HL-60 (cell line): ENCODE data around the gene PER1.

ENCODE experiments used
- DNase-seq, 2 experiments: peaks; one replicate each; pipeline ENCODE4 v3.0.0-alpha.2; 2010 to 2020; ENCODE audit warnings: low read depth in 1 of 2, low spot score in 1 of 2
- H3K27ac ChIP-seq: fragments of 250-450 bp; sonication (Bioruptor Pico); replicated peaks from 2 replicates; pipeline ENCODE4 v1.5.1; 2020; ENCODE audit warnings: mild to moderate bottlenecking, moderate library complexity
- H3K27me3 ChIP-seq: fragments of 250-450 bp; sonication (Bioruptor Pico); 2 replicates; pipeline ENCODE4 v1.5.1; 2021; ENCODE audit warnings: mild to moderate bottlenecking, moderate library complexity; ENCODE audit not compliant: insufficient read depth, poor library complexity, severe bottlenecking
- H3K4me3 ChIP-seq: replicated peaks from 2 replicates; pipeline ENCODE4 v1.5.1; 2011; ENCODE audit warnings: mild to moderate bottlenecking, control low read depth, low read length; ENCODE audit not compliant: insufficient read depth
- CTCF ChIP-seq: IDR thresholded peaks from one replicate; pipeline ENCODE4 v1.5.1; 2011; ENCODE audit warnings: low read length, control low read depth, inconsistent platforms; ENCODE audit not compliant: insufficient read depth
- GABPA ChIP-seq: IDR thresholded peaks from 2 replicates; pipeline ENCODE4 v1.6.1; 2012; ENCODE audit warnings: low read depth
- POLR2AphosphoS5 ChIP-seq: IDR thresholded peaks from 2 replicates; pipeline ENCODE4 v1.6.1; 2012; ENCODE audit warnings: low read depth
- REST ChIP-seq: IDR thresholded peaks from 2 replicates; pipeline ENCODE4 v1.6.1; 2012; ENCODE audit warnings: low read depth; ENCODE audit not compliant: insufficient replicate concordance
- SPI1 ChIP-seq: IDR thresholded peaks from 2 replicates; pipeline ENCODE4 v1.6.1; 2012; ENCODE audit warnings: low read depth, mild to moderate bottlenecking, borderline replicate concordance

The PER1 gene

GRCh38 chr17:8147805-8148404 lies 4.3 kb downstream of the PER1 start:
- no peak overlapping the region for H3K27ac ChIP-seq
- no peak for TF ChIP-seq CTCF
- no peak for TF ChIP-seq REST
- TF ChIP-seq SPI1: no peak
- TF ChIP-seq POLR2AphosphoS5: no peak
- TF ChIP-seq GABPA: no peak
- DNase-seq: no peak

GRCh38 chr17:8147141-8147804 lies 4.9 kb downstream of the PER1 start:
- Histone ChIP-seq H3K4me3 (no peak overlapping the region), H3K27me3 (no peaks in the 10 kb centered on the region), H3K27ac (no peak overlapping the region)
- TF ChIP-seq REST (no peak), SPI1 (no peak), POLR2AphosphoS5 (no peak), CTCF (no peak), GABPA (no peak)
- DNase-seq: no peak

More at GRCh38 chr17:8147805-8148404, 4.3 kb downstream of the PER1 start:
- no peaks in the 10 kb centered on the region for H3K27me3 ChIP-seq
- H3K4me3 ChIP-seq: no peak overlapping the region

- Histone ChIP-seq H3K27ac (no peak overlapping the region), H3K4me3 (no peak overlapping the region), H3K27me3 (no peaks in the 10 kb centered on the region)
- DNase-seq: no peak
- no peak for TF ChIP-seq REST
- no peak for TF ChIP-seq POLR2AphosphoS5
Observed at GRCh38 chr17:8146381-8147140, 5.6 kb downstream of the PER1 start.
